Measurements from ENCODE around the gene TMPRSS9. TPM values are rescaled to one million over a fixed set of nuclear protein-coding genes. Genes with fewer than 3 reads are reported as not detected.
"Not testable (repeated sequence)": the region's sequence is repeated elsewhere in the genome, so short reads cannot be mapped to it uniquely, and the experiment has no call there.

The TMPRSS9 gene
- total RNA-seq, 1 donor from 2014 or later, result not detected

DNA sequence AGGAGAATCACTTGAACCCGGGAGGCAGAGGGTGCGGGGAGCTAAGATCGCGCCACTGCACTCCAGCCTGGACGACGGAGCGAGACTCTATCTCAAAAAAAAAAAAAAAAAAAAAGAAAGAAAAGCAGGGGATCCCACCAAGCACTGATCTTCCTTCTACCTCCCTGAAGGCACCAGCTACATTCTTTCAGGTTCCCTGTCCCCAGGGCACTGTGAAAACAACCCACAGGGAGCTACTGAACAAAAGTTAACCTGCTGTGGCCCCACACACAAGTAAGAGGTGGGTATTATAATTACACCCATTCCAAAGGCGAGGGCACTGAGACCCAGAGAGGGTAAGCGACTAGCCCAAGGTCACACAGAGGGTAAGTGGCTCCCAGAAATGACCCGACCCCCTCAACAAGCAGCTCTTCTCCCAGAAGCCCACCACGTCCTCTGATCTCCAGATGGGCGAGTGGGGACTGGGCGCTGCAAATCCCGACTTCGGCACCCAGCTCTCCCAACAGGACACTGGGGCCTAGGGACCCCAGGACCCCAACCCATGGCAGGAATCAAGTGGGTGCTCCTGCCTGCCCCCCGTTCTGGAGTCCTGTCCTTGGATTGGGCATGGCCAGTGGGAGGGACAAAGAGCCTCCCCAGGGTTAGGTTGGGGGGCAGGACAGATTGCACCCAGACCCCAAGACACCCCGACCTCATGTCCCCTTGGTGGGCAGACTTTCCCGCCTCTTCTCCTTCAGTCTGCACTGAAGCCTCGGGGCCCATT, 94.3 kb downstream of the TMPRSS9 start:
- TF ChIP-seq, protein P1, sequence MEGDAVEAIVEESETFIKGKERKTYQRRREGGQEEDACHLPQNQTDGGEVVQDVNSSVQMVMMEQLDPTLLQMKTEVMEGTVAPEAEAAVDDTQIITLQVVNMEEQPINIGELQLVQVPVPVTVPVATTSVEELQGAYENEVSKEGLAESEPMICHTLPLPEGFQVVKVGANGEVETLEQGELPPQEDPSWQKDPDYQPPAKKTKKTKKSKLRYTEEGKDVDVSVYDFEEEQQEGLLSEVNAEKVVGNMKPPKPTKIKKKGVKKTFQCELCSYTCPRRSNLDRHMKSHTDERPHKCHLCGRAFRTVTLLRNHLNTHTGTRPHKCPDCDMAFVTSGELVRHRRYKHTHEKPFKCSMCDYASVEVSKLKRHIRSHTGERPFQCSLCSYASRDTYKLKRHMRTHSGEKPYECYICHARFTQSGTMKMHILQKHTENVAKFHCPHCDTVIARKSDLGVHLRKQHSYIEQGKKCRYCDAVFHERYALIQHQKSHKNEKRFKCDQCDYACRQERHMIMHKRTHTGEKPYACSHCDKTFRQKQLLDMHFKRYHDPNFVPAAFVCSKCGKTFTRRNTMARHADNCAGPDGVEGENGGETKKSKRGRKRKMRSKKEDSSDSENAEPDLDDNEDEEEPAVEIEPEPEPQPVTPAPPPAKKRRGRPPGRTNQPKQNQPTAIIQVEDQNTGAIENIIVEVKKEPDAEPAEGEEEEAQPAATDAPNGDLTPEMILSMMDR (IDR thresholded peaks at IDR 0.05; ENCODE audit: borderline replicate concordance), result no peak
- no peak for DNase-seq
- Histone ChIP-seq H3K27me3 (ENCODE audit: low read depth) (no peaks in the 10 kb centered on the region), H3K36me3 (no peaks in the 10 kb centered on the region), H3K9me3 (replicated peaks) (no peaks in the 10 kb centered on the region), H3K27ac (replicated peaks) (no peak overlapping the region), H3K4me3 (no peak overlapping the region), H3K4me1 (peaks cover 20% of the 10 kb centered on the region)
- intact Hi-C loops (cut with micrococcal nuclease), result no loop called here

DNA sequence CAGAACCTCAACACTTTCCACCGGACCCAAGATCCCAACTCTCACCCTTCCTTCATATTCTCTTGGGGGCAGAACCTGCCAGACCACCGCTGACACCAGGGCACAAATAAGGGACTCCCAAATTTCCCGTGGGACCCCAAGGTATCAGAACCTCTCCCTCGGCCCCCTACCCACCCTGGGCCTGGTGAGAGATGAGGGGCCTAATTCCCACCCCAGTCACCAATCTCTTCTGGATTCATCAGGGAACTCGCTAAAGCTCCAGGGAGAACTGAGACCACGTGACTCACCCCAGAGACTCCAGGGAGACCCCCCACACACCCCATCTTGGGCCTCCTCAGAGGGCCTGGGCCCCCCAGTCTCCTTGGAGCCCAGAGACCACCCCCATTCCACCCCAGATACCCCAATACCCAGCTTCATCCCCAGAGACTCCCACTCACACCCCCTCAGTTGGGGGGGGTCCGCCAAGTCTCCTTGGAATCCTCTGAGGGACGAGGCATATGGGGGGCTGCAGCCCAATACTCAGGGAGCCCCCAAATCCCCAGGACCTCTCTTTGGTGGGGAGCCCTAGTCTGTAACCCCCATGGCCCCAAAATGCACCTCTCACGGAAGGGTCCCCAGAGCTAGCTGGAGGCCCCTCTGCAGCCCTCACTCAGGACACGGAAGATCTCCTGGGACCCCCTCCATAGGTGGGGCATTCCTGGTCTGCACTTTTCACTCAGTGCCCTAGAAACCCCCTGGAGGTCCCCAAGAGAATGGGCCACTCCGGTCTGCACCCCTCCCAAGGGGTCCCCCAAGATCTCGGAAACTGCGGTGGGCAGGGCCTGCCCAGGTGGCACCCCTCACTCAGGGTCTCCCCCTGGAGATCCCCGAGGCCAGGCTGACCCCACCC, 95.1 kb downstream of the TMPRSS9 start:
- H3K9me3 ChIP-seq (replicated peaks), result no peaks in the 10 kb centered on the region
- TF ChIP-seq, protein P1 (IDR thresholded peaks at IDR 0.05; ENCODE audit: borderline replicate concordance), result no peak
- peak overlapping the region; percentile 99 for H3K4me3 ChIP-seq
- peaks cover 20% of the 10 kb centered on the region for H3K4me1 ChIP-seq
- intact Hi-C loops (cut with micrococcal nuclease), result no loop called here
- H3K27ac ChIP-seq (replicated peaks), result peak overlapping the region; percentile 54
- H3K27me3 ChIP-seq (ENCODE audit: low read depth), result no peaks in the 10 kb centered on the region
- no peaks in the 10 kb centered on the region for H3K36me3 ChIP-seq
- no peak for DNase-seq

DNA sequence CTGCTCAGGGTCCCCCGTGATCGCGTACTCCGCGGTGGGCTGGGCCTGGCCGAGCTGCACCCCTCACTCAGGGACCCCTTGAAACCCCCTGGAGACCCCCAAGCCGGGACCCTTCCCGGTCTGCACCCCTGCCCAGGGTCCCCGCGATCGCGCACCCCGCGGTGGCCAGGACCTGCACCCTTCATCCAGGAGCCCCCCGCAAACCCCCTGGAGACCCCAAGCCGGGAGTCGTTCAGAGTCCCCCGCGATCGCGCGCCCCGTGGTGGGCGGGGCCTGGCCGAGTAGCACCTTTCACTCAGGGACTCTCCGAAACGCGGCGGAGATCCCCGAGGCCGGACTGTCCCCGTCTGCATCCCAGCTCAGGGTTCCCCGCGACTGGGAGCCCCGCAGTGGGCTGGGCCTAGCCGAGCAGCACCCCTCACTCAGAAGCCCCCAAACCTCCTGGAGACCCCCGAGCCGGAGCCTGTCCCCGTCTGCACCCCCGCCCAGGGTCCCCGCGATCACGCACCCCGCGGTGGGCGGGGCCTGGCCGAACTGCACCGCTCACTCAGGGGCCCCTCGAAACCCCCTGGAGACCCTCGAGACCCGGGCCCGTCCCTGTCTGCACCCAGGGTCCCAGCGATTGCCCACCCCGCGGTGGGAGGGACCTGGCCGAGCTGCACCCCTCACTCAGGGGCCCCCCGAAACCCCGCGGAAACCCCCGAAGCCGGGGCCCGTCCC, 95.9 kb downstream of the TMPRSS9 start:
- Histone ChIP-seq H3K36me3 (no peaks in the 10 kb centered on the region), H3K4me1 (peaks cover 20% of the 10 kb centered on the region), H3K27ac (replicated peaks) (peak overlapping the region; percentile 54), H3K4me3 (peak overlapping the region; percentile 99), H3K27me3 (ENCODE audit: low read depth) (no peaks in the 10 kb centered on the region), H3K9me3 (replicated peaks) (no peaks in the 10 kb centered on the region)
- intact Hi-C loops (cut with micrococcal nuclease), result no loop called here
- peak; percentile 30 for DNase-seq
- TF ChIP-seq, protein P1 (IDR thresholded peaks at IDR 0.05; ENCODE audit: borderline replicate concordance), result no peak

DNA sequence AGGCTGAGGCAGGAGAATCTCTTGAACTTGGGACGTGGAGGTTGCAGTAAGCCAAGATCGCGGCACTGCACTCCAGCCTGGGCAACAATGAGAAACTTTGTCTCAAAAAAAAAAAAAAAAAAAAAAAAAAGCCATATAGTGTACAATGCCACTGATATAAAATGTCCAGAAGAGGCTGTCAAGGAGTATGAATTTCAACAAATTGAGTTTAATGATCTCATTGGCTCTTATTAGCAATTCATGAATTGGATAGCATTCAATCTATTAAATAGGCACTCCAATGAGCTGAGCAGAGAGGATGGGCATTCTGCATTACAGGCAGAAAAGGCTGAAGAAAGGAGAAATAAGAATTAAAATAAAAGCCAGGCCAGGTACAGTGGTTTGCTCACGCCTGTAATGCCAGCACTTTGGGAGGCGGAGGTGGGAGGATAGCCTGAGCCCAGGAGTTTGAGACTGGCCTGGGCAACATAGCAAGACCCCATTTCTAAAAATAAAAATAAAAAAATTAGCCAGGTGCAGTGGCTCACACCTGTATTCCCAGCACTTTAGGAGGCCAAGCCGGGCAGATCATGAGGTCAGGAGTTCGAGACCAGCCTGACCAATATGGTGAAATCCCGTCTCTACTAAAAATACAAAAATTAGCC, 97.5 kb downstream of the TMPRSS9 start:
- H3K4me1 ChIP-seq, result peaks cover 35% of the 10 kb centered on the region
- H3K4me3 ChIP-seq, result peak overlapping the region; percentile 99
- H3K27me3 ChIP-seq (ENCODE audit: low read depth), result no peaks in the 10 kb centered on the region
- peak overlapping the region; percentile 81 for H3K27ac ChIP-seq (replicated peaks)
- no peaks in the 10 kb centered on the region for H3K9me3 ChIP-seq (replicated peaks)
- intact Hi-C loops (cut with micrococcal nuclease), result no loop called here
- H3K36me3 ChIP-seq, result no peaks in the 10 kb centered on the region
- no peak for DNase-seq
- TF ChIP-seq, protein P1 (IDR thresholded peaks at IDR 0.05; ENCODE audit: borderline replicate concordance), result no peak

DNA sequence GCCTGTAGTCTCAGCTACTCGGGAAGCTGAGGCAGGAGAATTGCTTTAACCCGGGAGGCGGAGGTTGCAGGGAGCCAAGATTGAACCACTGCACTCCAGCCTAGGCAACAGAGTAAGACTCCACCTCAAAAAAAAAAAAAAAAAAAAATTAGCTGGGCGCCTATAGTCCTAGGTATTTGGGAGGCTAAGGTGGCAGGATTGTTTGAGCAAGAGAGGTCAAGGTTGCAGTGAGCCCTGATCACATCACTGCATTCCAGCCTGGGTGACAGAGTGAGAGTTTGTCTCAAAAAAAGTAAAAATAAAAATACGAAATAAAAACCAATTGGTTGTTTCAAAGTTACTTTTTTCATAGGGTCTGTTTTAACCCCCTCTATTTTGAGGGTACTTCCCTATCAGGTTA, 98.0 kb downstream of the TMPRSS9 start:
- Histone ChIP-seq H3K9me3 (replicated peaks) (no peaks in the 10 kb centered on the region), H3K27me3 (ENCODE audit: low read depth) (no peaks in the 10 kb centered on the region), H3K4me3 (no peak overlapping the region), H3K27ac (replicated peaks) (no peak overlapping the region), H3K4me1 (peaks cover 38% of the 10 kb centered on the region), H3K36me3 (no peaks in the 10 kb centered on the region)
- no peak for DNase-seq
- TF ChIP-seq, protein P1 (IDR thresholded peaks at IDR 0.05; ENCODE audit: borderline replicate concordance), result no peak
- intact Hi-C loops (cut with micrococcal nuclease), result no loop called here

DNA sequence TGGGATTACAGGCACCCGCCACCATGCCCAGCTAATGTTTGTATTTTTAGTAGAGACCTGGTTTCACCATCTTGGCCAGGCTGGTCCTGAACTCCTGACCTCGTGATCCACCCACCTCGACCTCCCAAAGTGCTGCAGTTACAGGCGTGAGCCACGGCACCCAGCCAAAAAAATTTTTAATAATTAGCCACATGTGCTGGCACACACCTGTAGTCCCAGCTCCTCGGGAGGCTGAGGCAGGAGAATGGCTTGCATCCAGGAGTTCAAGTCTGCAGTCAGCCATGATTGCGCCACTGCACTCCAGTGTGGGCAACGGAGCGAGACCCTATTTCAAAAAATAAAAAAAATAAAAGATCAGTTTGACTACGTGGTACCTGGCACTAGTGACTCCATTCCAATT, 98.7 kb downstream of the TMPRSS9 start:
- H3K27me3 ChIP-seq (ENCODE audit: low read depth); intact Hi-C loops (cut with micrococcal nuclease); DNase-seq; H3K36me3 ChIP-seq; H3K4me3 ChIP-seq; H3K9me3 ChIP-seq (replicated peaks); H3K27ac ChIP-seq (replicated peaks): not testable (repeated sequence)
- H3K4me1 ChIP-seq, result peaks cover 38% of the 10 kb centered on the region
